OCI-LY3 (cell line): ENCODE results near the gene DLX1.

Experiments used
- H2AFZ ChIP-seq: fragments of 200-600, 300-600 bp; shearing (Covaris generic); 2 replicates; pipeline ENCODE4 v1.6.0; 2014; ENCODE audit warnings: antibody characterized with exemption, low read depth, low read length
- H3K27ac ChIP-seq: fragments of 200-600, 300-600 bp; sonication (generic); 2 replicates; pipeline ENCODE4 v1.5.1; 2014; ENCODE audit warnings: mild to moderate bottlenecking, low read length, moderate library complexity, mixed read lengths
- H3K27me3 ChIP-seq: fragments of 200-600, 300-600 bp; sonication (generic); 2 replicates; pipeline ENCODE4 v1.6.1; 2014; ENCODE audit warnings: low read depth, low read length, mixed read lengths
- H3K36me3 ChIP-seq: fragments of 200-600, 300-600 bp; sonication (generic); replicated peaks from 2 replicates; pipeline ENCODE3; 2014; ENCODE audit warnings: low read depth, low read length, mixed read lengths
- H3K4me1 ChIP-seq: fragments of 300-600, 200-600 bp; sonication (generic); 2 replicates; pipeline ENCODE4 v1.6.1; 2014; ENCODE audit warnings: low read length, mixed read lengths
- H3K4me2 ChIP-seq: fragments of 200-600, 300-600 bp; sonication (generic); 2 replicates; pipeline ENCODE4 v1.6.1; 2014; ENCODE audit warnings: low read length, mixed read lengths
- H3K4me3 ChIP-seq: fragments of 300-600, 200-600 bp; sonication (generic); 2 replicates; pipeline ENCODE4 v1.5.1; 2014; ENCODE audit warnings: antibody characterized with exemption, mild to moderate bottlenecking, low read length, moderate library complexity
- H3K79me2 ChIP-seq: fragments of 300-600, 200-600 bp; shearing (Covaris generic); 2 replicates; pipeline ENCODE4 v1.6.1; 2014; ENCODE audit warnings: mild to moderate bottlenecking, low read length, mixed read lengths
- H3K9ac ChIP-seq: fragments of 300-600, 200-600 bp; shearing (Covaris generic); 2 replicates; pipeline ENCODE4 v1.6.0; 2014; ENCODE audit warnings: mild to moderate bottlenecking, low read length, moderate library complexity
- H3K9me3 ChIP-seq: fragments of 200-600, 300-600 bp; shearing (Covaris generic); 2 replicates; pipeline ENCODE4 v1.6.1; 2014; ENCODE audit warnings: low read length, mixed read lengths; ENCODE audit not compliant: insufficient read depth
- H4K20me1 ChIP-seq: fragments of 200-600, 300-600 bp; sonication (generic); 2 replicates; pipeline ENCODE4 v1.6.1; 2016; ENCODE audit warnings: low read length, mixed read lengths; ENCODE audit not compliant: insufficient read depth
- CTCF ChIP-seq: fragments of 200-600, 300-600 bp; sonication (generic); IDR thresholded peaks from 2 replicates; pipeline ENCODE4 v1.5.1; 2014; ENCODE audit warnings: antibody characterized with exemption, low read length, low read depth
- EZH2phosphoT487 ChIP-seq: fragments of 200-600 bp; shearing (Covaris generic); IDR thresholded peaks from 2 replicates; pipeline ENCODE4 v1.6.1; 2018; ENCODE audit warnings: antibody characterized with exemption, mixed run types, low read depth

DLX1 gene

GRCh38 chr2:172090044-172090961 lies 5.0 kb downstream of the DLX1 start:
- Histone ChIP-seq H3K36me3 (no peaks in the 10 kb centered on the region), H3K27ac (no peak overlapping the region), H3K9me3 (no peaks in the 10 kb centered on the region), H3K79me2 (no peaks in the 10 kb centered on the region), H3K4me2 (no peak overlapping the region), H3K27me3 (peaks cover 12% of the 10 kb centered on the region; the same call in 1 of the 2 replicates), H4K20me1 (no peaks in the 10 kb centered on the region), H2AFZ (no peak overlapping the region), H3K4me3 (no peak overlapping the region), H3K9ac (no peak overlapping the region), H3K4me1 (no peaks in the 10 kb centered on the region; the same call in 1 of the 2 replicates)
- TF ChIP-seq EZH2phosphoT487, result no peak

- no peak overlapping the region for H3K4me2 ChIP-seq
- H3K4me1 ChIP-seq, result no peaks in the 10 kb centered on the region
- H3K27me3 ChIP-seq, result peaks cover 12% of the 10 kb centered on the region; the same call in 1 of the 2 replicates
Observed at GRCh38 chr2:172091000-172091641, 5.8 kb downstream of the DLX1 start.

GRCh38 chr2:172091761-172092566 lies 6.7 kb downstream of the DLX1 start:
- Histone ChIP-seq H2AFZ (no peak overlapping the region), H3K4me2 (no peak overlapping the region), H4K20me1 (no peaks in the 10 kb centered on the region), H3K9ac (no peak overlapping the region), H3K79me2 (no peaks in the 10 kb centered on the region), H3K27me3 (peaks cover 12% of the 10 kb centered on the region; the same call in 1 of the 2 replicates), H3K27ac (no peak overlapping the region), H3K4me3 (no peak overlapping the region), H3K4me1 (no peaks in the 10 kb centered on the region), H3K36me3 (no peaks in the 10 kb centered on the region), H3K9me3 (no peaks in the 10 kb centered on the region)
- no peak for TF ChIP-seq CTCF
- TF ChIP-seq EZH2phosphoT487, result no peak

More at GRCh38 chr2:172091000-172091641, 5.8 kb downstream of the DLX1 start:
- H2AFZ ChIP-seq, result no peak overlapping the region
- H3K36me3 ChIP-seq, result no peaks in the 10 kb centered on the region
- TF ChIP-seq CTCF (no peak), EZH2phosphoT487 (no peak)
- H3K27ac ChIP-seq, result no peak overlapping the region
- no peak overlapping the region for H3K9ac ChIP-seq
- H3K4me3 ChIP-seq, result no peak overlapping the region
- no peaks in the 10 kb centered on the region for H4K20me1 ChIP-seq
- no peaks in the 10 kb centered on the region for H3K9me3 ChIP-seq
- H3K79me2 ChIP-seq, result no peaks in the 10 kb centered on the region

GRCh38 chr2:172092716-172093415 lies 7.6 kb downstream of the DLX1 start:
- Histone ChIP-seq H3K4me2 (no peak overlapping the region), H3K4me3 (no peak overlapping the region)

More at GRCh38 chr2:172092716-172093415, 7.6 kb downstream of the DLX1 start:
- TF ChIP-seq EZH2phosphoT487, result no peak
- Histone ChIP-seq H4K20me1 (no peaks in the 10 kb centered on the region), H2AFZ (no peak overlapping the region), H3K4me1 (peaks cover 2% of the 10 kb centered on the region; the same call in 1 of the 2 replicates), H3K27me3 (peaks cover 12% of the 10 kb centered on the region; the same call in 1 of the 2 replicates), H3K9ac (no peak overlapping the region), H3K9me3 (no peaks in the 10 kb centered on the region), H3K36me3 (no peaks in the 10 kb centered on the region), H3K79me2 (no peaks in the 10 kb centered on the region), H3K27ac (no peak overlapping the region)
